Colonic mucosa (tissue), 4 donors: Measurements from ENCODE around the gene TUBB1. TPM values are rescaled to one million over a fixed set of nuclear protein-coding genes. Genes with fewer than 3 reads are reported as not detected.

Experiments
- DNase-seq: peaks from one replicate; pipeline ENCODE4 v3.0.0-alpha.2; 2020
- H3K27ac ChIP-seq: fragments of 200-600 bp; one replicate; pipeline ENCODE4 v1.8.0; 2021
- H3K27me3 ChIP-seq: fragments of 200-600 bp; one replicate; pipeline ENCODE4 v1.8.0; 2021
- H3K36me3 ChIP-seq: fragments of 200-600 bp; one replicate; pipeline ENCODE4 v1.8.0; 2021
- H3K4me1 ChIP-seq: fragments of 200-600 bp; one replicate; pipeline ENCODE4 v1.8.0; 2021; ENCODE audit warnings: mild to moderate bottlenecking
- H3K4me3 ChIP-seq: fragments of 200-600 bp; one replicate; pipeline ENCODE4 v1.8.0; 2021
- H3K9ac ChIP-seq, 2 donors: one replicate each; pipeline ENCODE4 v1.7.0; 2013; ENCODE audit warnings: control low read depth in 2 of 2, low read depth in 2 of 2, low read length in 2 of 2
- H3K9me3 ChIP-seq: fragments of 200-600 bp; one replicate; pipeline ENCODE4 v1.8.0; 2021
- intact Hi-C: fragments of 100-400 bp; cut with DNase I; formaldehyde crosslinking; loops from one replicate; pipeline ENCODE4 v1.14.1; 2022
- total RNA-seq, 2 donors: library from RNA; stranded (reverse); fragmentation: NEBNext Ultra II Directional in 1 of 2; extraction: Animal tissue kit (Norgen Biotek cat#: 25700) in 1 of 2; gene quantifications; one replicate each; pipeline ENCODE4 v1.2.1, GENCODE V29; 2021
- TF ChIP-seq, protein P1 (sequence below): fragments of 200-600 bp; IDR thresholded peaks from one replicate; pipeline ENCODE4 v1.8.0; 2022; ENCODE audit warnings: antibody characterized with exemption, mild to moderate bottlenecking
- donor health status: healthy.
- donor health status: DM: no; HTN: no; CAD: no.
- donor health status: DM: no; HTN: no; CAD: no.

TUBB1 gene
- total RNA-seq, 2 donors from 2014 or later, result not detected

DNA sequence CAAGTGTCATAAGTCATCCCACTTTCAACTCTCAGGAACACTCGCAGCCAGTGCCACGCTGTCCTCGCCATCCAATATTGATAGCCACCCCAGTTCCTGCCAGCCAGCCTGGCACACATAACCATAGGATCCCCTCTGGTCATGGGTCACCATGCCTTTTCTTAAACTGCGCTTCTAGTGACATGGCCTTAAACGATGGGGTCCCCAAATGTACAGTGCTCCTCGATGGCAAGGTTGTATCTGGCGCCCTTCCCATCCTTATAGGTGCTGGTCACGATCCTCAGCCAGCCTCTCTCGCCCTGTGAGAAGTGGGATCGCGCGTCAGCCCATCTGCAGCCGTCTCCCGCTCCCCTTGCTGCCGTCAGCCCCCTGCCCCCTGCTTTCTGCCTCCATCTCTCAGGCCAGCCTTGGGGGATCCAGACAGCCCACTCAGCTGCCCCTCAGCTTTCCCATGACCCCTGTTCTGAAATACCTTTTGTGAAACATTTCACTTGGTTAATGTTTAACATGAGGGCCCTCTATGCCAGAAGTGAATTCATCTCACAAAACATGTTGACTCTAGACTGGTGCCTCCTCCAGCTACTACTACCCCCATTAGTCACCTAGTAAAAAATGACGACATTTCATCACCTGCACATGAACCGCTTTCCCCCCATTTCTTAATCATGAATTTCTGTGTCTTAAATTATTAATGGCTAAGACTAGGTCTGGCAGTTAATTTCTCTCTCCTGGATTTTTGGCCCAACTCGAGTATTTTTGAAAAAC, 23.6 kb upstream of the TUBB1 start:
- intact Hi-C loops, result no loop called here
- DNase-seq, result no peak
- TF ChIP-seq, protein P1, sequence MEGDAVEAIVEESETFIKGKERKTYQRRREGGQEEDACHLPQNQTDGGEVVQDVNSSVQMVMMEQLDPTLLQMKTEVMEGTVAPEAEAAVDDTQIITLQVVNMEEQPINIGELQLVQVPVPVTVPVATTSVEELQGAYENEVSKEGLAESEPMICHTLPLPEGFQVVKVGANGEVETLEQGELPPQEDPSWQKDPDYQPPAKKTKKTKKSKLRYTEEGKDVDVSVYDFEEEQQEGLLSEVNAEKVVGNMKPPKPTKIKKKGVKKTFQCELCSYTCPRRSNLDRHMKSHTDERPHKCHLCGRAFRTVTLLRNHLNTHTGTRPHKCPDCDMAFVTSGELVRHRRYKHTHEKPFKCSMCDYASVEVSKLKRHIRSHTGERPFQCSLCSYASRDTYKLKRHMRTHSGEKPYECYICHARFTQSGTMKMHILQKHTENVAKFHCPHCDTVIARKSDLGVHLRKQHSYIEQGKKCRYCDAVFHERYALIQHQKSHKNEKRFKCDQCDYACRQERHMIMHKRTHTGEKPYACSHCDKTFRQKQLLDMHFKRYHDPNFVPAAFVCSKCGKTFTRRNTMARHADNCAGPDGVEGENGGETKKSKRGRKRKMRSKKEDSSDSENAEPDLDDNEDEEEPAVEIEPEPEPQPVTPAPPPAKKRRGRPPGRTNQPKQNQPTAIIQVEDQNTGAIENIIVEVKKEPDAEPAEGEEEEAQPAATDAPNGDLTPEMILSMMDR, result no peak
- Histone ChIP-seq H3K27me3 (no peaks in the 10 kb centered on the region), H3K9ac (no peak overlapping the region), H3K4me1 (no peaks in the 10 kb centered on the region), H3K27ac (no peak overlapping the region), H3K4me3 (no peak overlapping the region), H3K36me3 (peaks cover 21% of the 10 kb centered on the region), H3K9me3 (no peaks in the 10 kb centered on the region)

DNA sequence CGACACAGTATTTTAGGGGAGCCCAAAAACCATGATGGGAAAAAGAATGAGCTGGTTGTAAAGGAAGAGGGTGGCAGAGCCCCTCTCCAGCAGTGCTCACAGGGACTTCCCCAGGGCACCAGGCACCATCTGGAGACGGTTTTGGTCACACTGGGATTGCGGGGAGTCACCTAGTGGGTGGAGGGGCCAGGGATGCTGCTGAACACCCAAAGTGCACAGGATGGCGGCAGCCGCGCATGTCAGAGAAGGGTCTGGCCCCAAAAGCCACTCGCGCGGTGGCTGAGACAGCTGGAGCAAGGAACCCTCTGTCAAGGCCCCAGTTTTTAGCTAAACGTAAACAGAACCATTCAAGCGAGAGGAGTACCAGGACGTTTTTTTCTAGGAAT, 23.0 kb upstream of the TUBB1 start:
- TF ChIP-seq, protein P1, result no peak
- Histone ChIP-seq H3K27me3 (no peaks in the 10 kb centered on the region), H3K4me3 (no peak overlapping the region), H3K36me3 (peaks cover 15% of the 10 kb centered on the region), H3K4me1 (no peaks in the 10 kb centered on the region), H3K9me3 (no peaks in the 10 kb centered on the region), H3K27ac (no peak overlapping the region), H3K9ac (no peak overlapping the region)
- intact Hi-C loops, result no loop called here
- no peak for DNase-seq

DNA sequence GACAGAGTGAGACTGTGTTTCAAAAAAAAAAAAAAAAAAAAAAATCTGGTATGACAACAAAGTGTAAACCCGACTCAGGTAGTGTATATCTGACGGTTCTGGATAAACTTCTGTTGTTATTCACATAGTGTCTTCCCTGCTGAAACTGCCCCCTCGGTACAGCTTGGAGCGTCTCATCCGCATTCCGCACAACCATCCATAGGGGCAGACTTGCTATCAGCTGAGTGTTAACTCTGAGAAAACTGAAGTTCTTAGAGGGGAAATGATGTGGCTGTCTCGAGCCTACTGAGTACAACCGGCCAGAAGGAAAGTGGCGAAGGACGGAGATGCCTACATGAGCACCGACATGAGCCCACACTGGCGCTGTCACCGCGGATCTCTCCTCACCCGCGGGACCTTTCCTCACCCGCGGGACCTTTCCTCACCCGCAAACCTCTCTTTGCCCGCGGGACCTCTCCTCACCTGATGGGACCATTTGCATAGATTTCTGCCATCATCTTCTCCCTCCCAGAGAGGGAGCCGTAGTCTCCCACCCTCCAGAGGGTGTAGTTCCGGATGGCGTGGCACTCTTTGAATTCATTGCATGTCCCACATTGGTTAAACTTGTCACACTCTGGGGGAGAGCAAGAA, 22.0 kb upstream of the TUBB1 start:
- Histone ChIP-seq H3K4me3 (no peak overlapping the region), H3K9ac (no peak overlapping the region), H3K36me3 (peaks cover 15% of the 10 kb centered on the region), H3K27ac (no peak overlapping the region), H3K9me3 (no peaks in the 10 kb centered on the region), H3K4me1 (no peaks in the 10 kb centered on the region), H3K27me3 (no peaks in the 10 kb centered on the region)
- TF ChIP-seq, protein P1, result no peak
- DNase-seq, result no peak
- intact Hi-C loops, result no loop called here

DNA sequence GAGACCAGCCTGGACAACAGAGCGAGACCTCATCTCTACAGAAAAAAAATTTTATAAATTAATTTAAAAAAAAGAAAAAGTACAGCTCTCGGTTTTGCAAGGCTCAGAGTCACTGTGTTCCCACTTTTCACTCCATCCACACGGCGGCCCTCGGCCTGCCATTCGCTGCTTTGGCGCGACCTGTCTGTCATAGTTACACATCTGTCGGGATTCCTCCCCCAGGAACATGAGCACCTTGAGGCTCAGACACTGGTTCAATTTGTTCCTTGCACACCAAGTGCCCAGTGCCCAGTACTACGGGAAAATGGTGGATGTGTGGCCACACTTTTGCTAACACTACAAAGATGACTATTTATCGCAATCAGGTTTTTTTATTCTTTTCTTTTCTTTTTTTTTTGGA, 20.6 kb upstream of the TUBB1 start:
- DNase-seq, result no peak
- TF ChIP-seq, protein P1, result no peak
- Histone ChIP-seq H3K36me3 (peaks cover 1% of the 10 kb centered on the region), H3K4me3 (no peak overlapping the region), H3K4me1 (no peaks in the 10 kb centered on the region), H3K9me3 (no peaks in the 10 kb centered on the region), H3K27ac (no peak overlapping the region), H3K27me3 (no peaks in the 10 kb centered on the region), H3K9ac (no peak overlapping the region)
- intact Hi-C loops, result no loop called here

DNA sequence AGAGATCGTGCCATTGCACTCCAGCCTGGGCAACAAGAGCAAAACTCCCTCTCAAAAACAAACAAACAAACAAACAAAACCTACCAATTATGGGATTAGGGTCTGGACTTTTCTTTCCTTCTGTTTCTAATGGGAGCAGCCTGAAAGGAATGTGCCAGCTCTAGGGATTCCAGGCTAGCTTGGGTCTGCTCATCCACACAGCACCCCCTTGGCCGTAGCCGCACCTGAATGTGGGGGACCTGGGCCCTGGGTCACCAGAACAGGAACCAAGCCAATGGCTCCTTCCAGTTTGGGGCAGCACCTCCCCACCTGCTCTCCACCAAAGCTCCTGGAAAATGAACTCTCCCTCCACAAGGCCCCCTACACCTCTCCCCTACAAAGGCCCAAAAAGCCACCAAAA, 18.9 kb upstream of the TUBB1 start:
- Histone ChIP-seq H3K9me3 (no peaks in the 10 kb centered on the region), H3K9ac (no peak overlapping the region), H3K27ac (no peak overlapping the region), H3K36me3 (no peaks in the 10 kb centered on the region), H3K4me3 (no peak overlapping the region), H3K27me3 (no peaks in the 10 kb centered on the region), H3K4me1 (peaks cover 1% of the 10 kb centered on the region)
- intact Hi-C loops, result no loop called here
- TF ChIP-seq, protein P1, result no peak
- no peak for DNase-seq
